MCF 10A (cell line): ENCODE data around the gene OLFM4. TPM values are rescaled to one million over a fixed set of nuclear protein-coding genes. Genes with fewer than 3 reads are reported as not detected.
A peak's percentile ranks its signal among the peaks of the same experiment; 100 is the strongest.
"Not testable (repeated sequence)": the region's sequence is repeated elsewhere in the genome, so short reads cannot be mapped to it uniquely, and the experiment has no call there.

Experiments
- BruUV-seq: library from RNA; stranded (reverse); fragments of 400-500 nt; replicated peaks from 2 replicates; lab custom pipeline; 2021; lab: Mats Ljungman, UMichigan
- CTCF ChIA-PET: fragments of 300-600 bp; sonication (Branson Sonifier 250); formaldehyde crosslinking; extraction: SDS; loops from one replicate; lab custom pipeline; 2021; ENCODE audit warnings: antibody characterized with exemption, inconsistent platforms; lab: Yijun Ruan, JAX
- POLR2A ChIA-PET: fragments of 300-600, 350-650 bp; sonication (Branson Sonifier 250); formaldehyde crosslinking; extraction: SDS; loops from one replicate; lab custom pipeline; 2020; ENCODE audit warnings: antibody characterized with exemption, inconsistent platforms; lab: Yijun Ruan, JAX
- DNase-seq: peaks from one replicate; pipeline ENCODE4 v3.0.0-alpha.2; 2018; ENCODE audit not compliant: unreplicated experiment
- H3K27ac Mint-ChIP-seq: one replicate; pipeline ENCODE4 v1.8.0; 2022; ENCODE audit warnings: mild to moderate bottlenecking, low read depth, mixed read lengths; ENCODE audit not compliant: unreplicated experiment
- H3K27me3 Mint-ChIP-seq: one replicate; pipeline ENCODE4 v1.8.0; 2022; ENCODE audit warnings: mixed read lengths; ENCODE audit not compliant: insufficient read depth, unreplicated experiment
- H3K36me3 Mint-ChIP-seq: one replicate; pipeline ENCODE4 v1.8.0; 2022; ENCODE audit warnings: mild to moderate bottlenecking, moderate library complexity, mixed read lengths; ENCODE audit not compliant: insufficient read depth, unreplicated experiment
- H3K4me1 Mint-ChIP-seq: one replicate; pipeline ENCODE4 v1.8.0; 2022; ENCODE audit warnings: mixed read lengths; ENCODE audit not compliant: insufficient read depth, unreplicated experiment
- H3K4me3 Mint-ChIP-seq: one replicate; pipeline ENCODE4 v1.8.0; 2022; ENCODE audit warnings: mild to moderate bottlenecking, moderate library complexity, mixed read lengths; ENCODE audit not compliant: unreplicated experiment
- H3K9me3 Mint-ChIP-seq: one replicate; pipeline ENCODE4 v1.8.0; 2022; ENCODE audit warnings: mixed read lengths; ENCODE audit not compliant: unreplicated experiment
- intact Hi-C: fragments of 100-400 bp; cut with micrococcal nuclease; formaldehyde crosslinking; loops from 2 replicates; pipeline ENCODE4 v1.14.1; 2022
- total RNA-seq: library from RNA; stranded (reverse); gene quantifications from 2 replicates; pipeline ENCODE4 v1.2.3, GENCODE V29; 2022
- TF ChIP-seq, protein P1 (sequence below): fragments of 200-600 bp; IDR thresholded peaks from one replicate; pipeline ENCODE4 v1.8.0; 2022; ENCODE audit warnings: antibody characterized with exemption, mild to moderate bottlenecking; ENCODE audit not compliant: unreplicated experiment

OLFM4 gene
- total RNA-seq, 1 experiment from 2014 or later: not detected

DNA sequence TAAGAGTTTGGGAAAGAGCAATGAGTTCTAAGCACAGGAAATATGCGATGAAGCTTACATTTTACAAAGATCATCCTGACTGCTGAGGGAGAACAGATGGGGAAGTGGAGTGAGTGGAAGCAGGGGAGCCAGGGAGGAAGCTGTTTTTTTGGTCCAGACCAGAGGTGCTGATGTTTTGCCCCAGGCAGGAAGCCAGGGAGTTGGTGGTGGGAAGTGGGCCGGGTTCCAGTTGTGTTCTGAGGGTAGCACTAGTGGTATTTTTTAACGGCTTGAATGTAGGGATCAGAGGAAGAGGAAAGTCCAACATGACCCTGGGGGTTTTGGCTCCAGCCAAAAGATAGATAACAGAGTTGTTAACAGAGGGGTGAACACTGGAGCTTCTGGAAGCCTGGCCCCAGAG lies 20.7 kb upstream of the OLFM4 start:
- Mint-ChIP-seq H3K9me3 (no peaks in the 10 kb centered on the region), H3K4me3 (no peak overlapping the region), H3K27me3 (peaks cover 27% of the 10 kb centered on the region), H3K36me3 (no peaks in the 10 kb centered on the region), H3K27ac (no peak overlapping the region), H3K4me1 (peaks cover 10% of the 10 kb centered on the region)
- DNase-seq: no peak
- intact Hi-C loops: no loop called here
- ChIA-PET POLR2A (no interaction called here), CTCF (interaction anchor here (0.7 to 0.9 kb wide), 3 partner anchors 9 to 1016 kb away, joined by 3 to 7 read pairs (median 3); no protein-coding TSS in a partner anchor)
- no TSS peak for BruUV-seq
- TF ChIP-seq, protein P1, sequence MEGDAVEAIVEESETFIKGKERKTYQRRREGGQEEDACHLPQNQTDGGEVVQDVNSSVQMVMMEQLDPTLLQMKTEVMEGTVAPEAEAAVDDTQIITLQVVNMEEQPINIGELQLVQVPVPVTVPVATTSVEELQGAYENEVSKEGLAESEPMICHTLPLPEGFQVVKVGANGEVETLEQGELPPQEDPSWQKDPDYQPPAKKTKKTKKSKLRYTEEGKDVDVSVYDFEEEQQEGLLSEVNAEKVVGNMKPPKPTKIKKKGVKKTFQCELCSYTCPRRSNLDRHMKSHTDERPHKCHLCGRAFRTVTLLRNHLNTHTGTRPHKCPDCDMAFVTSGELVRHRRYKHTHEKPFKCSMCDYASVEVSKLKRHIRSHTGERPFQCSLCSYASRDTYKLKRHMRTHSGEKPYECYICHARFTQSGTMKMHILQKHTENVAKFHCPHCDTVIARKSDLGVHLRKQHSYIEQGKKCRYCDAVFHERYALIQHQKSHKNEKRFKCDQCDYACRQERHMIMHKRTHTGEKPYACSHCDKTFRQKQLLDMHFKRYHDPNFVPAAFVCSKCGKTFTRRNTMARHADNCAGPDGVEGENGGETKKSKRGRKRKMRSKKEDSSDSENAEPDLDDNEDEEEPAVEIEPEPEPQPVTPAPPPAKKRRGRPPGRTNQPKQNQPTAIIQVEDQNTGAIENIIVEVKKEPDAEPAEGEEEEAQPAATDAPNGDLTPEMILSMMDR: no peak

DNA sequence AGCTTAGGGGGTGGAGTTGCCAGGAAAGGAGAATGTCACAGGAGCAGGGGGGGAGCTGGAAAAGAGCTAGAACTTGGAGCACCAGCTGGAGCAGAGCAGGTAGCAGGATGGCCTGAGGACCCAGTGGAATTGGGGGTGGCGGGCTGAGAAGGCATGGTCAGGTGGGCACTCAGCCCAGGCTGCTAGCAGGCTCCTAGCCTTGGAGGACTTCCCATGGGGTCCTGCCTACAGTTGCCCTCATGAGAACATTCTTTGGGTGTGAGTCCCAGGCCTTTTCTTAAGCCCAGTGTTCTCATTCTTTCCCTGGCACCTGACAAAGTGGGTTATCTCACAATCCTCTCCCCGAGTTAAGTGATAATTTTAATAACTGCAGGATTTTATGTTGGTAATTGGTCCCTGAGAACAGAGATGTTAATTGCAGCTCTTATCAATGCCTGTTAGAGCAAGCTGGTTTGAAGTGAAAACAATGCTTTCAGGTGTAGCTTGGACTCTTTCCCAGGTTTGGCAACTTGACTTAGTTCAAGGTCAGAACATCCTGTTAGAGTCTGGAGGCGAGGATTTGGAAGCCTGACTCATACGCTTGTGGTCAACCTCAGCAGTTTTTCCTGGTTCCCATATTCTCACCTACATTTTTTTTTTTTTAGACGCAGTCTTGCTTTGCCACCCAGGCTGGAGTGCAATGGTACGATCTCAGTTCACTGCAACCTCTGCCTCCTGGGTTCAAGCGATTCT lies 18.1 kb upstream of the OLFM4 start:
- H3K27me3 Mint-ChIP-seq: peaks cover 21% of the 10 kb centered on the region
- peak; percentile 96 for DNase-seq
- no peaks in the 10 kb centered on the region for H3K36me3 Mint-ChIP-seq
- POLR2A ChIA-PET: interaction anchor here (0.6 to 0.8 kb wide), 4 partner anchors 34 to 869 kb away, joined by 3 read pairs; no protein-coding TSS in a partner anchor
- CTCF ChIA-PET: interaction anchor here (0.6 to 0.7 kb wide), 2 partner anchors 84 to 560 kb away, joined by 3 to 5 read pairs; no protein-coding TSS in a partner anchor
- intact Hi-C loops: no loop called here
- BruUV-seq: no TSS peak
- TF ChIP-seq, protein P1: no peak
- H3K9me3 Mint-ChIP-seq: no peaks in the 10 kb centered on the region
- no peak overlapping the region for H3K4me3 Mint-ChIP-seq
- H3K27ac Mint-ChIP-seq: no peak overlapping the region
- H3K4me1 Mint-ChIP-seq: peaks cover 10% of the 10 kb centered on the region

DNA sequence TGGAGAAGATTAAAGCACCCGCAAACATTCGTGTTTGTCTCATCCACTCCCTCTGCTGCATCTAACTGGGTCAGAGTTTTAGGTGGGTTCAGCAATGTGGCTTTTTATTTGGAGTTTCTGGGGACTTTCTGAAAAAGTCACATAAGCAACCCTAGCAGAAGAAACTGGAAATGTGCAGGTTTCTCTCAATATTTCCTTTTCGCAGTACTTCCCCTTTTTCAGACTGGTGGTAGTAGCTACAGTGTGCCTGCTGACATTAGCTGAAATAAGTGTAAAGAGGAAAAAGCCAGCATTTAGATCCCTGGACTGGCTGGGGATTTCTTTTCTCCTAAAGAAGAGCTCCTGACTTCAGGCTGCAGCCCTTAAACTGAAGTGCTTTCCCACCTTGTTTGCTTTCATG lies 15.9 kb upstream of the OLFM4 start:
- CTCF ChIA-PET: interaction anchor here (0.7 kb wide), 1 partner anchor 49 kb away, joined by 3 read pairs; no protein-coding TSS in a partner anchor
- no peak for DNase-seq
- POLR2A ChIA-PET: interaction anchor here (0.7 kb wide), 1 partner anchor 1623 kb away, joined by 3 read pairs; no protein-coding TSS in a partner anchor
- H3K36me3 Mint-ChIP-seq: no peaks in the 10 kb centered on the region
- no peaks in the 10 kb centered on the region for H3K9me3 Mint-ChIP-seq
- peaks cover 39% of the 10 kb centered on the region for H3K27me3 Mint-ChIP-seq
- H3K27ac Mint-ChIP-seq: no peak overlapping the region
- H3K4me1 Mint-ChIP-seq: peaks cover 10% of the 10 kb centered on the region
- BruUV-seq: no TSS peak
- intact Hi-C loops: no loop called here
- H3K4me3 Mint-ChIP-seq: no peak overlapping the region
- TF ChIP-seq, protein P1: no peak

DNA sequence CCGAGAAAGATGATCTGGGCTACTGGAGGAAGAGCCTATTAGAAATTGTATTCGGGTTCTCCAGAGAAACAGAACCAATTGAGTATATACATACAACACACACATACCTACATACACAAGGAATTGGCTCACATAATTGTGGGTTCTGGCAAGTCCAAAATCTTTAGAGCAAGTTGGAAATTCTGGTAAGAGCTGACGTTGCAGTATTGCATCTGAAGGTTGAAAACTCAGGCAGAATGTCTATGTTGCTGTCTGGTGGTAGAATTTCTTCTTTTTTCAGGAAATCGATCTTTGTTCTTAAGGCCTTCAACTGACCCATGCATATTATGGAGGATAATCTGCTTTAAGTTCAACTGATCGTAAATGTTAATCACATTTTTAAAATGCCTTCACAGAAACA lies 15.5 kb upstream of the OLFM4 start:
- BruUV-seq: no TSS peak
- intact Hi-C loops: no loop called here
- H3K4me1 Mint-ChIP-seq: peaks cover 10% of the 10 kb centered on the region
- H3K4me3 Mint-ChIP-seq: no peak overlapping the region
- peaks cover 43% of the 10 kb centered on the region for H3K27me3 Mint-ChIP-seq
- DNase-seq: no peak
- TF ChIP-seq, protein P1: no peak
- CTCF ChIA-PET: interaction anchor here (0.7 to 1.4 kb wide), 2 partner anchors 45 to 50 kb away, joined by 3 to 5 read pairs; no protein-coding TSS in a partner anchor
- H3K9me3 Mint-ChIP-seq: no peaks in the 10 kb centered on the region
- no peak overlapping the region for H3K27ac Mint-ChIP-seq
- H3K36me3 Mint-ChIP-seq: no peaks in the 10 kb centered on the region
- POLR2A ChIA-PET: no interaction called here

DNA sequence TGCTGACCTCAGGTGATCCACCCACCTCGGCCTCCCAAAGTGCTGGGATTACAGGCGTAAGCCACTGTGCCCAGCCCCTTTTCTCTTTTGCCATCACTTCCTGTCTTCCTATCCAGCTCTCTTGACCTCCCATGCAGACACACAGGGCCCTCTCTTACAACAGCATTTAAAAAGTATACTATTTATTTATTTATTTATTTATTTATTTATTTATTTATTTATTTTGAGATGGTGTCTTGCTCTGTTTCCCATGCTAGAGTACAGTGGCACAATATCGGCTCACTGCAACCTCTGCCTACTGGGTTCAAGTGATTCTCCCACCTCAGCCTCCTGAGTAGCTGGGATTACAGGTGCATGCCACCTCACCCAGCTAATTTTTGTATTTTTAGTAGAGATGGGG lies 14.6 kb upstream of the OLFM4 start:
- DNase-seq, H3K9me3 Mint-ChIP-seq, POLR2A ChIA-PET, H3K36me3 Mint-ChIP-seq, intact Hi-C loops, H3K4me3 Mint-ChIP-seq, BruUV-seq, H3K27ac Mint-ChIP-seq: not testable (repeated sequence)
- CTCF ChIA-PET: interaction anchor here (1.4 kb wide), 1 partner anchor 46 kb away, joined by 5 read pairs; no protein-coding TSS in a partner anchor
- H3K27me3 Mint-ChIP-seq: peaks cover 50% of the 10 kb centered on the region
- H3K4me1 Mint-ChIP-seq: peaks cover 10% of the 10 kb centered on the region
